ENCODE measurements around the gene A4GALT. TPM values are rescaled to one million over a fixed set of nuclear protein-coding genes. Genes with fewer than 3 reads are reported as not detected.

A4GALT gene
- total RNA-seq, 1 experiment from 2014 or later: 3.4 TPM

- peaks cover 6% of the 10 kb centered on the region; the same call in 1 of the 2 replicates for H3K27me3 Mint-ChIP-seq (ENCODE audit: low read depth)
- Histone ChIP-seq H2BK120ac (ENCODE audit: low read depth, low read length, poor library complexity, severe bottlenecking) (no peak overlapping the region), H3K4me1 (ENCODE audit: insufficient read depth, low read length) (no peaks in the 10 kb centered on the region), H2AK5ac (ENCODE audit: insufficient read length, low read length) (no peak overlapping the region), H3K4ac (ENCODE audit: low read depth, low read length) (no peak overlapping the region), H3K9ac (ENCODE audit: extremely low read depth, insufficient read length, low read length) (no peak overlapping the region), H3K79me1 (ENCODE audit: insufficient read depth, low read depth, low read length, poor library complexity, severe bottlenecking) (no peaks in the 10 kb centered on the region), H3K23me2 (ENCODE audit: insufficient read length, low read depth, low read length, poor library complexity, severe bottlenecking) (no peaks in the 10 kb centered on the region), H4K20me1 (ENCODE audit: control insufficient read depth, insufficient read depth, insufficient read length) (no peaks in the 10 kb centered on the region), H4K5ac (ENCODE audit: insufficient read length, low read depth, low read length) (no peak overlapping the region), H2BK20ac (ENCODE audit: low read depth, low read length, poor library complexity, severe bottlenecking) (no peak overlapping the region), H3K27ac (ENCODE audit: insufficient read length, low read depth, low read length) (no peak overlapping the region), H4K91ac (ENCODE audit: insufficient read length, low read depth, low read length) (no peak overlapping the region), H3K18ac (ENCODE audit: insufficient read length, low read depth, low read length) (no peak overlapping the region), H3K27me3 (ENCODE audit: insufficient read depth, low read length) (no peaks in the 10 kb centered on the region), H2BK5ac (ENCODE audit: insufficient read length, low read length) (no peak overlapping the region), H4K8ac (replicated peaks; ENCODE audit: insufficient read length, low read depth, low read length) (no peak overlapping the region), H3K4me2 (ENCODE audit: insufficient read depth, insufficient read length, low read length) (no peak overlapping the region), H3K9me3 (ENCODE audit: control insufficient read depth, low read depth, low read length) (no peaks in the 10 kb centered on the region), H2BK12ac (ENCODE audit: insufficient read length, low read depth, low read length) (no peak overlapping the region), H3K56ac (ENCODE audit: insufficient read length, low read depth, low read length) (no peak overlapping the region), H2AFZ (ENCODE audit: low read length) (no peak overlapping the region), H2BK15ac (ENCODE audit: low read depth, low read length) (no peak overlapping the region), H3K79me2 (ENCODE audit: insufficient read depth, low read length) (no peaks in the 10 kb centered on the region), H3K23ac (ENCODE audit: insufficient read length, low read depth, low read length) (no peak overlapping the region), H3K14ac (ENCODE audit: insufficient read depth, low read length) (no peak overlapping the region), H3T11ph (ENCODE audit: low read length) (no peak overlapping the region)
- TF ChIP-seq, protein P1, sequence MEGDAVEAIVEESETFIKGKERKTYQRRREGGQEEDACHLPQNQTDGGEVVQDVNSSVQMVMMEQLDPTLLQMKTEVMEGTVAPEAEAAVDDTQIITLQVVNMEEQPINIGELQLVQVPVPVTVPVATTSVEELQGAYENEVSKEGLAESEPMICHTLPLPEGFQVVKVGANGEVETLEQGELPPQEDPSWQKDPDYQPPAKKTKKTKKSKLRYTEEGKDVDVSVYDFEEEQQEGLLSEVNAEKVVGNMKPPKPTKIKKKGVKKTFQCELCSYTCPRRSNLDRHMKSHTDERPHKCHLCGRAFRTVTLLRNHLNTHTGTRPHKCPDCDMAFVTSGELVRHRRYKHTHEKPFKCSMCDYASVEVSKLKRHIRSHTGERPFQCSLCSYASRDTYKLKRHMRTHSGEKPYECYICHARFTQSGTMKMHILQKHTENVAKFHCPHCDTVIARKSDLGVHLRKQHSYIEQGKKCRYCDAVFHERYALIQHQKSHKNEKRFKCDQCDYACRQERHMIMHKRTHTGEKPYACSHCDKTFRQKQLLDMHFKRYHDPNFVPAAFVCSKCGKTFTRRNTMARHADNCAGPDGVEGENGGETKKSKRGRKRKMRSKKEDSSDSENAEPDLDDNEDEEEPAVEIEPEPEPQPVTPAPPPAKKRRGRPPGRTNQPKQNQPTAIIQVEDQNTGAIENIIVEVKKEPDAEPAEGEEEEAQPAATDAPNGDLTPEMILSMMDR (conservative IDR thresholded peaks at IDR 0.05): no peak
- H3K4me1 Mint-ChIP-seq: peaks cover 0 to 15% of the 10 kb centered on the region in 2 experiments; a peak in 2 of 4 replicates
- no peak overlapping the region for H3K27ac Mint-ChIP-seq
- WGBS (ENCODE audit: extremely low coverage, insufficient read length, low lambda C conversion rate): no CpG with 5 or more reads among the region's 9 CpGs
- DNase-seq: no peak
- H3K4me3 Mint-ChIP-seq: no peak overlapping the region
- H3K9me3 Mint-ChIP-seq: peaks cover 0 to 2% of the 10 kb centered on the region in 2 experiments; a peak in 1 of 5 replicates
- no peaks in the 10 kb centered on the region for H3K36me3 Mint-ChIP-seq (ENCODE audit: insufficient read depth in 1 of 3, low read depth in 3 of 3)
These were observed 65.0 kb downstream of the A4GALT start for GRCh38 chr22:42655693-42656092.
